ENCODE data around the gene SERPINA3. TPM values are rescaled to one million over a fixed set of nuclear protein-coding genes. Genes with fewer than 3 reads are reported as not detected.

SERPINA3 gene
- total and polyA plus RNA-seq, 3 donors from 2014 or later, result 27.4 to 238 (median 28.2) TPM

DNA sequence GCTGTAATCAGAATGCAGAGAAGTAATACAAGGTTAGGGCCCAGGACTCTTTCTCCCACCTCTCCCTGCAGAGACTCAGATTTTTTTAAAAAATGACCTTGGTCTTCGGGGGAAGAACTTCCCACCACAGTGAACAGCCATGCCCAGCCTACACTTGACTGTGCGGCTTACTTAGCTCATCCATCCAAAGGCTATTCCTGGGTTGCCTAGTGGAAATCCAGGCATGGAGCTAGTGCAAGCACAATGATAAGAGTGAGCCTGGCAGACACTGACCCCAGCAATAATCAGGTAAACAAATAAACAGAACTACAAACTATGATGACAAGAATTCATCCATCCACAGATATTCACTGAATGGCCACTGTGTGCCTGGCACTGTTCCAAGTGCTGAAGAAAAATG, 16.3 kb upstream of the SERPINA3 start:
- Histone ChIP-seq H3K9me3 (no peaks in the 10 kb centered on the region), H3K36me3 (ENCODE audit: low read depth, missing control alignments) (no peaks in the 10 kb centered on the region), H3K27ac (peak overlapping the region in 1 of 2 donors; percentile 24), H3K27me3 (no peaks in the 10 kb centered on the region), H3K4me1 (peaks cover 62% of the 10 kb centered on the region), H3K4me3 (no peak overlapping the region)
- no peak for DNase-seq
- 29 to 33% methylated on average over 2 of the region's 2 CpGs for WGBS, 2 donors
- intact Hi-C loops (cut with DNase I; ENCODE audit: low total_unique reads), result no loop called here
- TF ChIP-seq POLR2A (IDR thresholded peaks at IDR 0.05), result no peak
- TF ChIP-seq, protein P1, sequence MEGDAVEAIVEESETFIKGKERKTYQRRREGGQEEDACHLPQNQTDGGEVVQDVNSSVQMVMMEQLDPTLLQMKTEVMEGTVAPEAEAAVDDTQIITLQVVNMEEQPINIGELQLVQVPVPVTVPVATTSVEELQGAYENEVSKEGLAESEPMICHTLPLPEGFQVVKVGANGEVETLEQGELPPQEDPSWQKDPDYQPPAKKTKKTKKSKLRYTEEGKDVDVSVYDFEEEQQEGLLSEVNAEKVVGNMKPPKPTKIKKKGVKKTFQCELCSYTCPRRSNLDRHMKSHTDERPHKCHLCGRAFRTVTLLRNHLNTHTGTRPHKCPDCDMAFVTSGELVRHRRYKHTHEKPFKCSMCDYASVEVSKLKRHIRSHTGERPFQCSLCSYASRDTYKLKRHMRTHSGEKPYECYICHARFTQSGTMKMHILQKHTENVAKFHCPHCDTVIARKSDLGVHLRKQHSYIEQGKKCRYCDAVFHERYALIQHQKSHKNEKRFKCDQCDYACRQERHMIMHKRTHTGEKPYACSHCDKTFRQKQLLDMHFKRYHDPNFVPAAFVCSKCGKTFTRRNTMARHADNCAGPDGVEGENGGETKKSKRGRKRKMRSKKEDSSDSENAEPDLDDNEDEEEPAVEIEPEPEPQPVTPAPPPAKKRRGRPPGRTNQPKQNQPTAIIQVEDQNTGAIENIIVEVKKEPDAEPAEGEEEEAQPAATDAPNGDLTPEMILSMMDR (IDR thresholded peaks at IDR 0.05), result no peak

DNA sequence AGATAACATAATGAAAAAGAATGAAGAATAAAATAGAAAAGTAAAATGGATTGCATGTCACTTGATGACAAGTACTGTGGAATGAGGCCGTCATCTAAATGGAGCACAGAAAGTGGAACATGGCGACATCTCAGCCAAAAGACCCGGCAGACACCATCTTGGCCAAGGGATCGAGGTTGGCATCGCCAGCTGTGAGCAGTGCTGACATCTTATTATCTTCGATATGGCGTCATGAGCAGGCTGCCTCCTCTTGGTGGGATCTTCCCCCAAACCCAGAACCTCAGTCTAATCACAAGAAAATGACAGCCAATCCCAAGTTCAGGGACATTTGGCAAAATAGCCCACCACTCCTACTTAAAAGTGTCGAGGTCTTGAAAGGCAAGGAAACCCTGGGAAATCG, 15.8 kb upstream of the SERPINA3 start:
- Histone ChIP-seq H3K27me3 (no peaks in the 10 kb centered on the region), H3K4me1 (peaks cover 64% of the 10 kb centered on the region), H3K36me3 (ENCODE audit: low read depth, missing control alignments) (no peaks in the 10 kb centered on the region), H3K9me3 (no peaks in the 10 kb centered on the region), H3K27ac (peak overlapping the region in 1 of 2 donors; percentile 24), H3K4me3 (no peak overlapping the region)
- intact Hi-C loops (cut with DNase I; ENCODE audit: low total_unique reads), result no loop called here
- WGBS, 2 donors, result 80 to 87% methylated on average over 9 of the region's 9 CpGs
- TF ChIP-seq, protein P1 (IDR thresholded peaks at IDR 0.05), result no peak
- TF ChIP-seq POLR2A (IDR thresholded peaks at IDR 0.05), result no peak
- no peak for DNase-seq

DNA sequence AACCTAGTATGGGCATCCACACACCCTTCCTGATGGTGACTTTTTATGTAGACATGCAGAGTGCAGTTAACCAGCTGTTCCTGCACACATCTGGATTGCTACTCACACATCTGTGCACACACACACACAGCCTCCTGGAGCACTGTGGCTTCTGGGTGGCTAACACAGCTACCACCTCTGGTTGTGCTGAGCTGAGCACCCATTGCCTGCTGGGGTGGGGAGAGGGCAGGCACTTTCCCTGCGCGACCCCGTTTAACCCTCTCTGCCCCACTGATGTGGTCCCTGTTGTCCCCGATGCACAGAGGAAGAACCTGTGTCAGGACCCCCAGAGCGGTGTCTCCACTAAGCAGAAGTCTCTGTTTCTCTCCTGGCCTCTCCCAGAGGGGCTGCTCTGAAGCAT, 14.4 kb upstream of the SERPINA3 start:
- no peak overlapping the region for H3K4me3 ChIP-seq
- TF ChIP-seq POLR2A (IDR thresholded peaks at IDR 0.05), result no peak
- TF ChIP-seq, protein P1 (IDR thresholded peaks at IDR 0.05), result no peak
- 75 to 85% methylated on average over 4 to 5 of the region's 5 CpGs for WGBS, 2 donors
- no peak for DNase-seq
- H3K36me3 ChIP-seq (ENCODE audit: low read depth, missing control alignments), result no peaks in the 10 kb centered on the region
- H3K27me3 ChIP-seq, result no peaks in the 10 kb centered on the region
- intact Hi-C loops (cut with DNase I; ENCODE audit: low total_unique reads), result no loop called here
- H3K27ac ChIP-seq, result peak overlapping the region in 1 of 2 donors; percentile 88
- H3K9me3 ChIP-seq, result no peaks in the 10 kb centered on the region
- peaks cover 78% of the 10 kb centered on the region for H3K4me1 ChIP-seq

DNA sequence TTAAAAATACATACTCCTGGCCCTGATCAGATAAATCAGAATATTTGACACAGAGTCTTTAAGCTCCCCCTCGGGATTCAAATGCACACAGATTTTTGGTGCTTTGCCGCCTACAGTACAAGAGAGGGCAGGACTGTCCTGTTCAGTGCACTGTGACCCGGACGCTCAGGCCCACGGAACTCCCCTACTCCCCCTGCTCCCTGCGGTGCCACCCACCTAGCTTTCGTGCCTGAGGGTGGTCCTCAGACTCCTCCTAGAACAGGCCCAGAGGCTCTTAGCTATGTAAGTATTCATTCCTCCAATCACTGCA, 13.7 kb upstream of the SERPINA3 start:
- peak overlapping the region; percentile 78 to 88 for H3K27ac ChIP-seq
- intact Hi-C loops (cut with DNase I; ENCODE audit: low total_unique reads), result no loop called here
- no peak overlapping the region for H3K4me3 ChIP-seq
- no peak for DNase-seq
- TF ChIP-seq, protein P1 (IDR thresholded peaks at IDR 0.05), result no peak
- TF ChIP-seq POLR2A (IDR thresholded peaks at IDR 0.05), result no peak
- WGBS, 2 donors, result 38 to 56% methylated on average over 7 of the region's 7 CpGs
- no peaks in the 10 kb centered on the region for H3K27me3 ChIP-seq
- peaks cover 81% of the 10 kb centered on the region for H3K4me1 ChIP-seq
- no peaks in the 10 kb centered on the region for H3K36me3 ChIP-seq (ENCODE audit: low read depth, missing control alignments)
- H3K9me3 ChIP-seq, result no peaks in the 10 kb centered on the region

DNA sequence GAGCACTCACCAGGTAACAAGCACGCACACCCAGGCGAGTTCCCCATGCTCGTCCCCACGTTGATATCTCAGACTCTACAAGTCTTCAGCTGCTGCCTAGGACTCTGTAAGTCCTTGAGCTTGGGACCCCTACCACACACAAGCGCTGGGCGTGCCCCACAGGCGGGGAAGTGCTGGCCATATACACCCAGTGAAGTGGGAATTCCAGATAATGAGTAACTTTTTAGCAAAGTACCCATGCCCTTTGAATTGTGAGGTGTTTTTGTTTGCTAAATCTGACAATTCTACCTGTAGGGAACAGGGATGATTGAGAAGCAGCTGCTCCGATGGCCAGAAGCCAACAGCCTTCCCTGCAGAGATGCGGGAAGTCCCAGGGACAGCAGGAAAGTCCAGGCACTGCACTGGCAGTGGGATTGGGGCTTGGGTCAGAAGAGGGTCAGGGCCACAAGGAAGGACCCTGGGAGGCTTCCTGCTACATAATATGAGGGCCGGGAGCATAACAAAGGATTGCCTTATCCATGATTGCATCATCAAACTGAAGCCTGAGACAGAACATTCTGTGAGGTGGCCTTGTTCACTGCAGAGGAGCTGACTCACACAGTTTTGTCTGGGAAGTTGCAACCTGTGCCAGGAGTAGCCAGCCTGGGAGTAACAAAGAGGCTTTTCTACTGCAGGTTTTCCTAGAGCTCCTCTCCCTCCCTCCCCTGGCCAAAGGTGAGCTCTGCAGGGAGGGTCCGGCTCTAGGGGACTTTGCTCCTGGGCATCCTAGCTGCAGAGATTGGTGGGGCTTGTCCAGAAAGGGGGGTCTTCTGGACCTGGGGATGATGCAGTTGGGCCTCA, 13.2 kb upstream of the SERPINA3 start:
- H3K9me3 ChIP-seq, result no peaks in the 10 kb centered on the region
- no peaks in the 10 kb centered on the region for H3K36me3 ChIP-seq (ENCODE audit: low read depth, missing control alignments)
- H3K27ac ChIP-seq, result peak overlapping the region; percentile 78 to 88
- intact Hi-C loops (cut with DNase I; ENCODE audit: low total_unique reads), result no loop called here
- 45 to 60% methylated on average over 8 to 11 of the region's 11 CpGs for WGBS, 2 donors
- no peak for TF ChIP-seq POLR2A (IDR thresholded peaks at IDR 0.05)
- TF ChIP-seq, protein P1 (IDR thresholded peaks at IDR 0.05), result peak in 2 of 3 experiments; percentile 4 to 18
- H3K27me3 ChIP-seq, result no peaks in the 10 kb centered on the region
- no peak overlapping the region for H3K4me3 ChIP-seq
- DNase-seq, result peak; percentile 93
- peaks cover 80% of the 10 kb centered on the region for H3K4me1 ChIP-seq

Measured in testis (tissue), 3 donors.